H1 (cell line): ENCODE data around the gene PIAS2. TPM values are rescaled to one million over a fixed set of nuclear protein-coding genes. Genes with fewer than 3 reads are reported as not detected.

Source experiments
- CTCF ChIA-PET: fragments of 300-600 bp; sonication (Branson Sonifier 250); formaldehyde crosslinking; loops from one replicate; lab custom pipeline; 2021; ENCODE audit not compliant: partially characterized antibody; lab: Charles Lee
- POLR2A ChIA-PET: fragments of 300-600 bp; sonication (Branson Sonifier 250); formaldehyde crosslinking; loops from one replicate; lab custom pipeline; 2021; ENCODE audit warnings: inconsistent platforms; ENCODE audit not compliant: partially characterized antibody; lab: Charles Lee
- DNase-seq, 2 experiments: peaks; one replicate each; pipeline versions ENCODE4 v3.0.0 to v3.0.0-alpha.2; 2010 to 2022; ENCODE audit warnings: low spot score in 2 of 2, low read depth in 1 of 2, mixed read lengths in 1 of 2
- FAIRE-seq: peaks from 2 replicates; lab custom pipeline; 2011; peaks lifted over from hg19 to GRCh38; lab: Jason Lieb, UNC
- H2AFZ ChIP-seq: 2 replicates; pipeline ENCODE4 v1.8.1; 2012; ENCODE audit warnings: low read length, inconsistent platforms
- H2AK5ac ChIP-seq: 2 replicates; pipeline ENCODE4 v1.6.1; 2013; ENCODE audit warnings: low read depth, low read length
- H2BK120ac ChIP-seq: replicated peaks from 2 replicates; pipeline ENCODE3; 2013; ENCODE audit warnings: low read depth, low read length, inconsistent platforms
- H2BK12ac ChIP-seq: 2 replicates; pipeline ENCODE4 v1.6.1; 2013; ENCODE audit warnings: low read depth, low read length
- H2BK15ac ChIP-seq: 2 replicates; pipeline ENCODE4 v1.6.1; 2013; ENCODE audit warnings: low read length
- H2BK20ac ChIP-seq: 2 replicates; pipeline ENCODE4 v1.6.1; 2013; ENCODE audit warnings: low read length
- H2BK5ac ChIP-seq: 2 replicates; pipeline ENCODE4 v1.6.1; 2013; ENCODE audit warnings: low read depth, low read length
- H3K14ac ChIP-seq: 2 replicates; pipeline ENCODE4 v1.6.1; 2013; ENCODE audit warnings: inconsistent platforms; ENCODE audit not compliant: insufficient read length
- H3K18ac ChIP-seq: 2 replicates; pipeline ENCODE4 v1.6.1; 2013; ENCODE audit warnings: low read length; ENCODE audit errors: extremely low read depth
- H3K23ac ChIP-seq: 2 replicates; pipeline ENCODE4 v1.6.1; 2013; ENCODE audit warnings: inconsistent platforms; ENCODE audit not compliant: insufficient read length
- H3K23me2 ChIP-seq: 2 replicates; pipeline ENCODE4 v1.6.1; 2013; ENCODE audit warnings: low read depth, low read length
- H3K27ac ChIP-seq: 2 replicates; pipeline ENCODE4 v1.6.1; 2011; ENCODE audit warnings: low read depth, low read length, inconsistent platforms
- H3K27me3 ChIP-seq, 4 experiments: replicated peaks in 1 of 4; 1 replicate in 1 of 4; 2 replicates in 3 of 4; pipeline versions ENCODE4 v1.6.1 to v1.8.1; 2011 to 2013; ENCODE audit warnings: low read length in 3 of 4, mild to moderate bottlenecking in 3 of 4, inconsistent platforms in 2 of 4, mixed read lengths in 2 of 4, moderate library complexity in 1 of 4; ENCODE audit not compliant: control insufficient read depth in 3 of 4, insufficient read depth in 3 of 4; ENCODE audit errors: extremely low read depth in 1 of 4
- H3K36me3 ChIP-seq, 4 experiments: 2 replicates each; pipeline versions ENCODE4 v1.6.1 to v1.8.1; 2011 to 2013; ENCODE audit warnings: mild to moderate bottlenecking in 4 of 4, low read length in 3 of 4, moderate library complexity in 2 of 4, control low read depth in 1 of 4, inconsistent platforms in 1 of 4; ENCODE audit not compliant: insufficient read depth in 4 of 4, control insufficient read depth in 2 of 4
- H3K4ac ChIP-seq: replicated peaks from 2 replicates; pipeline ENCODE3; 2013; ENCODE audit warnings: low read length, low read depth, mixed read lengths, inconsistent platforms; ENCODE audit not compliant: insufficient read length
- H3K4me1 ChIP-seq, 4 experiments: replicated peaks in 1 of 4; 1 replicate in 1 of 4; 2 replicates in 3 of 4; pipeline versions ENCODE4 v1.6.1 to v1.8.1; 2011 to 2013; ENCODE audit warnings: low read length in 3 of 4, inconsistent platforms in 2 of 4, mixed read lengths in 1 of 4; ENCODE audit not compliant: insufficient read depth in 4 of 4, control insufficient read depth in 3 of 4
- H3K4me2 ChIP-seq, 2 experiments: 2 replicates each; pipeline versions ENCODE4 v1.6.1 to v1.8.1; 2011 to 2013; ENCODE audit warnings: low read depth in 2 of 2, low read length in 2 of 2, control low read depth in 1 of 2, inconsistent platforms in 1 of 2, mild to moderate bottlenecking in 1 of 2; ENCODE audit not compliant: insufficient read depth in 1 of 2
- H3K4me3 ChIP-seq, 4 experiments: fragments of 200-600, 300-600 bp in 1 of 4; sonication (generic), shearing (Covaris generic), sonication (Bioruptor Twin) in 1 of 4; 2 replicates each; pipeline versions ENCODE4 v1.5.1 to v1.8.1; 2011 to 2016; ENCODE audit warnings: low read length in 4 of 4, low read depth in 3 of 4, control low read depth in 2 of 4, inconsistent platforms in 2 of 4, mild to moderate bottlenecking in 2 of 4, mixed read lengths in 1 of 4, moderate library complexity in 1 of 4; ENCODE audit not compliant: insufficient read depth in 2 of 4; ENCODE audit errors: extremely low read depth in 1 of 4
- H3K56ac ChIP-seq: replicated peaks from 2 replicates; pipeline ENCODE3; 2013; ENCODE audit warnings: low read depth, mild to moderate bottlenecking, mixed read lengths, low read length, inconsistent platforms; ENCODE audit not compliant: insufficient read length
- H3K79me1 ChIP-seq: 2 replicates; pipeline ENCODE4 v1.6.1; 2013; ENCODE audit warnings: low read depth, low read length, control low read depth
- H3K79me2 ChIP-seq, 2 experiments: 2 replicates each; pipeline versions ENCODE4 v1.6.1 to v1.8.1; 2012 to 2013; ENCODE audit warnings: low read length in 2 of 2, mild to moderate bottlenecking in 2 of 2, inconsistent platforms in 1 of 2; ENCODE audit not compliant: insufficient read depth in 2 of 2, control insufficient read depth in 1 of 2
- H3K9ac ChIP-seq, 4 experiments: replicated peaks in 1 of 4; 1 replicate in 1 of 4; 2 replicates in 3 of 4; pipeline versions ENCODE4 v1.6.1 to v1.8.1; 2011 to 2013; ENCODE audit warnings: low read depth in 3 of 4, low read length in 3 of 4, control low read depth in 2 of 4, mild to moderate bottlenecking in 2 of 4, moderate library complexity in 2 of 4, inconsistent platforms in 1 of 4; ENCODE audit errors: extremely low read depth in 1 of 4
- H3K9me3 ChIP-seq, 2 experiments: 2 replicates each; pipeline versions ENCODE4 v1.6.1 to v1.8.1; 2012 to 2013; ENCODE audit warnings: mild to moderate bottlenecking in 2 of 2, moderate library complexity in 2 of 2, control low read depth in 1 of 2, inconsistent platforms in 1 of 2, low read depth in 1 of 2, low read length in 1 of 2, mixed read lengths in 1 of 2; ENCODE audit not compliant: insufficient read depth in 2 of 2
- H4K20me1 ChIP-seq, 2 experiments: replicated peaks in 1 of 2; 2 replicates each; pipeline versions ENCODE3 to v1.8.1; 2011 to 2013; ENCODE audit warnings: inconsistent platforms in 2 of 2, low read length in 2 of 2, mild to moderate bottlenecking in 1 of 2; ENCODE audit not compliant: insufficient read depth in 2 of 2, control insufficient read depth in 1 of 2
- H4K5ac ChIP-seq: 2 replicates; pipeline ENCODE4 v1.6.1; 2013; ENCODE audit warnings: low read length, low read depth, mixed read lengths, inconsistent platforms; ENCODE audit not compliant: insufficient read length
- H4K8ac ChIP-seq: 2 replicates; pipeline ENCODE4 v1.8.0; 2013; ENCODE audit warnings: mild to moderate bottlenecking, moderate library complexity, low read length, inconsistent platforms; ENCODE audit not compliant: insufficient read depth; ENCODE audit errors: extremely low read depth
- H4K91ac ChIP-seq: replicated peaks from 2 replicates; pipeline ENCODE3; 2013; ENCODE audit warnings: low read length, mixed read lengths, inconsistent platforms; ENCODE audit not compliant: insufficient read length
- ATF2 ChIP-seq: IDR thresholded peaks from 2 replicates; pipeline ENCODE4 v1.6.1; 2012; ENCODE audit warnings: low read length, inconsistent platforms
- BACH1 ChIP-seq: IDR thresholded peaks from 2 replicates; pipeline ENCODE4 v1.6.1; 2012; ENCODE audit warnings: low read length, improper control_type of control experiment
- BCL11A ChIP-seq, 2 experiments: IDR thresholded peaks; one replicate each; pipeline ENCODE4 v1.6.1; 2011; ENCODE audit warnings: low read depth in 2 of 2, low read length in 2 of 2, mild to moderate bottlenecking in 2 of 2
- CTCF ChIP-seq, 3 experiments: IDR thresholded peaks; 1 replicate in 2 of 3; 2 replicates in 1 of 3; pipeline versions ENCODE4 v1.5.1 to v1.6.1; 2011; ENCODE audit warnings: low read length in 3 of 3, mild to moderate bottlenecking in 3 of 3, inconsistent platforms in 2 of 3, low read depth in 1 of 3, moderate library complexity in 1 of 3; ENCODE audit not compliant: insufficient read depth in 1 of 3; ENCODE audit errors: control extremely low read depth in 1 of 3
- KDM4A ChIP-seq: IDR thresholded peaks from one replicate; pipeline ENCODE4 v1.7.1; 2012; ENCODE audit warnings: low read depth, mild to moderate bottlenecking, moderate library complexity, low read length, inconsistent platforms; ENCODE audit not compliant: severe bottlenecking
- MAFK ChIP-seq: IDR thresholded peaks from 2 replicates; pipeline ENCODE4 v1.6.1; 2012; ENCODE audit warnings: low read depth, mild to moderate bottlenecking, improper control_type of control experiment, low read length
- RAD21 ChIP-seq, 2 experiments: IDR thresholded peaks in 1 of 2; conservative IDR thresholded peaks in 1 of 2; 2 replicates each; pipeline ENCODE4 v1.6.1; 2011; ENCODE audit warnings: low read depth in 2 of 2, low read length in 2 of 2, improper control_type of control experiment in 1 of 2, inconsistent platforms in 1 of 2, mild to moderate bottlenecking in 1 of 2, moderate library complexity in 1 of 2
- WGBS, 2 experiments: shearing (Covaris generic) in 1 of 2; methylation state at CpG; one replicate each; pipeline versions ENCODE4 v1.1.6 to v1.1.7; 2013 to 2015; ENCODE audit warnings: low lambda C conversion rate in 2 of 2, mixed read lengths in 2 of 2, inconsistent platforms in 1 of 2, low coverage in 1 of 2, missing lambda C conversion rate in 1 of 2; ENCODE audit not compliant: insufficient replicate concordance in 2 of 2, insufficient coverage in 1 of 2, insufficient read length in 1 of 2; ENCODE audit errors: extremely low coverage in 1 of 2, missing lambda C conversion rate in 1 of 2; 5-methylcytosine and 5-hydroxymethylcytosine counted together
- polyA plus RNA-seq, 7 experiments: library from polyadenylated mRNA; depleted of rRNA in 3 of 7; stranded (reverse) in 5 of 7; unstranded in 2 of 7; fragments of >200 nt in 5 of 7; fragments of 200-250 nt in 2 of 7; gene quantifications; 1 replicate in 5 of 7; 2 replicates in 1 of 7; 4 replicates in 1 of 7; pipeline versions ENCODE4 v1.2.1 to v1.2.3, GENCODE V29; 2011 to 2013; ENCODE audit warnings: missing spikeins in 2 of 7, mixed read lengths in 2 of 7
- total RNA-seq: library from RNA; stranded (reverse); fragmentation: NEBNext Ultra II Directional; extraction: Animal tissue kit (Norgen Biotek cat#: 25700); gene quantifications from 2 replicates; pipeline ENCODE4 v1.2.1, GENCODE V29; 2021

Gene PIAS2
- total and polyA plus RNA-seq, 2 of the 8 experiments (the other 6 are each of a cell fraction or from before 2014, with no cell fraction given): 20.1 to 53.9 TPM

GRCh38 chr18:46754661-46755292, 162.5 kb downstream of the PIAS2 start:
- Histone ChIP-seq H3K79me1 (no peaks in the 10 kb centered on the region), H3K27me3 (peaks cover 17 to 49% (median 37%) of the 10 kb centered on the region in 4 experiments), H2BK12ac (peak overlapping the region; percentile 80; the same call in 1 of the 2 replicates), H2BK120ac (no peak overlapping the region), H3K23me2 (peaks cover 10% of the 10 kb centered on the region; the same call in 1 of the 2 replicates), H3K18ac (no peak overlapping the region), H4K5ac (no peak overlapping the region), H3K14ac (no peak overlapping the region), H3K9me3 (no peaks in the 10 kb centered on the region), H3K4me3 (no peak overlapping the region), H3K9ac (no peak overlapping the region), H2BK5ac (no peak overlapping the region), H4K20me1 (no peaks in the 10 kb centered on the region), H4K91ac (no peak overlapping the region), H4K8ac (no peak overlapping the region), H2AK5ac (no peak overlapping the region), H3K79me2 (no peaks in the 10 kb centered on the region), H3K27ac (no peak overlapping the region), H3K23ac (no peak overlapping the region), H3K36me3 (no peaks in the 10 kb centered on the region), H3K4ac (no peak overlapping the region), H3K4me1 (peaks cover 0 to 12% (median 7%) of the 10 kb centered on the region in 4 experiments; a peak in 5 of 7 replicates), H2AFZ (no peak overlapping the region), H3K4me2 (peak overlapping the region in 1 of 2 experiments; percentile 94; a peak in 1 of 4 replicates), H2BK15ac (no peak overlapping the region), H3K56ac (no peak overlapping the region), H2BK20ac (no peak overlapping the region)
- WGBS, 2 experiments: 64% methylated on average over 13 of the region's 13 CpGs; no CpG with 5 or more reads in 1 of the 2 experiments
- ChIA-PET POLR2A (interaction anchor here (0.7 kb wide), 1 partner anchor 35 kb away, joined by 3 read pairs; no protein-coding TSS in a partner anchor), CTCF (interaction anchor here (0.8 to 1.8 kb wide), 15 partner anchors 9 to 206 kb away, joined by 3 to 9 read pairs (median 4); no protein-coding TSS in a partner anchor)
- peak; percentile 28 for FAIRE-seq
- peak in 1 of 2 experiments; percentile 58 for DNase-seq
- TF ChIP-seq RAD21 (IDR thresholded peaks at IDR 0.05 in 1 of 2, conservative IDR thresholded peaks at IDR 0.05 in 1 of 2; ENCODE audit: low read depth in 2 of 2, low read length in 2 of 2): peak; percentile 23 to 46; a peak in 3 of 4 replicates
- TF ChIP-seq BACH1: no peak
- TF ChIP-seq CTCF (IDR thresholded peaks at IDR 0.05; ENCODE audit: control extremely low read depth in 1 of 3, insufficient read depth in 1 of 3, low read depth in 1 of 3, low read length in 3 of 3): peak; percentile 21 to 59 (median 49); a peak in 3 of 4 replicates
- no peak for TF ChIP-seq BCL11A (IDR thresholded peaks at IDR 0.05; ENCODE audit: low read depth in 2 of 2, low read length in 2 of 2)
- TF ChIP-seq ATF2: no peak
- TF ChIP-seq KDM4A: no peak
- no peak for TF ChIP-seq MAFK
